Measurements from ENCODE around the gene JMY.

DNA sequence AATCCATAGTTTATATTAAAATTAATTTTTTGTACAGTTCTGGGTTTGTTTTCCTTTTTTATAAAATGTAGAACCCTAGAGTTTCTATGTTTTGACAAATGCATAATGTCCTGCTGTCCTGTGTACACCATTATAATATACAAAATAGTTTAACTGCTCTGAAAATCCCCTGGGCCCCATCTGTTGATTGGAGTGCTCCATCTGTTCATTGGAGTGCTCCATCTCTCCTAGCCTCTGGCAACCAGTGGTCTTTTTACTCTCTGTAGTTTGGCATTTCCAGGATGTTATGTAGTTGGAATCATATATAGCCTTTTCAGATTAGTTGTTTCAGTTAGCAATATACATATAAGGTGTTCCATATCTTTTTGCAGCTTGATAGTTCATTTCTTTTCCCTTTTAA lies 31.2 kb downstream of the JMY start:
- no peak for TF ChIP-seq EZH2phosphoT487 (IDR thresholded peaks at IDR 0.05)
- TF ChIP-seq EZH2 (IDR thresholded peaks at IDR 0.05) = no peak
